CD8-positive, alpha-beta memory T cell (primary cell): Measurements from ENCODE around the gene EGLN1. TPM values are rescaled to one million over a fixed set of nuclear protein-coding genes. Genes with fewer than 3 reads are reported as not detected.

Experiments
- CTCF ChIA-PET: fragments of 350-600 bp; sonication (Branson Sonifier 250); formaldehyde crosslinking; loops from one replicate; lab custom pipeline; 2021; ENCODE audit warnings: antibody characterized with exemption; lab: Charles Lee
- POLR2A ChIA-PET: fragments of 350-600 bp; sonication (Branson Sonifier 250); formaldehyde crosslinking; loops from one replicate; lab custom pipeline; 2021; ENCODE audit warnings: antibody characterized with exemption; lab: Charles Lee
- DNase-seq, 5 donors: peaks; one replicate each; pipeline versions ENCODE4 v3.0.0 to v3.0.0-alpha.2; 2020 to 2022; ENCODE audit warnings: mixed read lengths in 1 of 5
- H3K27ac ChIP-seq: one replicate; pipeline ENCODE4 v1.7.0; 2013; ENCODE audit warnings: low read depth, mild to moderate bottlenecking, low read length, moderate library complexity
- H3K27me3 ChIP-seq: 2 replicates; pipeline ENCODE4 v1.7.0; 2013; ENCODE audit warnings: low read length, mild to moderate bottlenecking; ENCODE audit not compliant: insufficient read depth, poor library complexity, severe bottlenecking
- H3K36me3 ChIP-seq: 2 replicates; pipeline ENCODE4 v1.7.0; 2013; ENCODE audit warnings: mild to moderate bottlenecking, low read length, moderate library complexity; ENCODE audit not compliant: insufficient read depth
- H3K4me1 ChIP-seq: 2 replicates; pipeline ENCODE4 v1.7.0; 2013; ENCODE audit warnings: mild to moderate bottlenecking, low read length, moderate library complexity; ENCODE audit not compliant: insufficient read depth
- H3K4me3 ChIP-seq: 2 replicates; pipeline ENCODE4 v1.7.0; 2013; ENCODE audit warnings: mild to moderate bottlenecking, low read length
- H3K9me3 ChIP-seq: 2 replicates; pipeline ENCODE4 v1.7.0; 2013; ENCODE audit warnings: mild to moderate bottlenecking, low read length
- H3K27ac Mint-ChIP-seq, 8 donors: one replicate each; pipeline ENCODE4 v1.8.0; 2020 to 2021; ENCODE audit warnings: mixed read lengths in 8 of 8, mild to moderate bottlenecking in 6 of 8, inconsistent platforms in 3 of 8, moderate library complexity in 3 of 8
- H3K27me3 Mint-ChIP-seq, 2 donors: one replicate each; pipeline ENCODE4 v1.8.0; 2020 to 2021; ENCODE audit warnings: mixed read lengths in 2 of 2, mild to moderate bottlenecking in 1 of 2, moderate library complexity in 1 of 2
- H3K36me3 Mint-ChIP-seq, 3 donors: one replicate each; pipeline ENCODE4 v1.8.0; 2020 to 2021; ENCODE audit warnings: mixed read lengths in 3 of 3, inconsistent platforms in 1 of 3, mild to moderate bottlenecking in 1 of 3
- H3K4me1 Mint-ChIP-seq, 3 donors: one replicate each; pipeline ENCODE4 v1.8.0; 2020 to 2021; ENCODE audit warnings: mixed read lengths in 3 of 3, inconsistent platforms in 1 of 3, mild to moderate bottlenecking in 1 of 3
- H3K4me3 Mint-ChIP-seq, 7 donors: one replicate each; pipeline ENCODE4 v1.8.0; 2020 to 2021; ENCODE audit warnings: mixed read lengths in 7 of 7, mild to moderate bottlenecking in 6 of 7, moderate library complexity in 4 of 7, inconsistent platforms in 2 of 7
- H3K9me3 Mint-ChIP-seq, 5 donors: one replicate each; pipeline ENCODE4 v1.8.0; 2020 to 2022; ENCODE audit warnings: mixed read lengths in 5 of 5, mild to moderate bottlenecking in 3 of 5, moderate library complexity in 2 of 5, inconsistent platforms in 1 of 5
- polyA plus RNA-seq: library from polyadenylated mRNA; unstranded; fragments of 300-500 nt; fragmentation: Illumina TruSeq; gene quantifications from one replicate; pipeline ENCODE4 v1.2.3, GENCODE V29; 2021
- total RNA-seq, 2 experiments: library from RNA; stranded (reverse); gene quantifications; one replicate each; pipeline ENCODE4 v1.2.3, GENCODE V29; 2021

Gene EGLN1
- total and polyA plus RNA-seq, 3 experiments from 2014 or later = 21.0 to 30.9 (median 24.2) TPM

DNA sequence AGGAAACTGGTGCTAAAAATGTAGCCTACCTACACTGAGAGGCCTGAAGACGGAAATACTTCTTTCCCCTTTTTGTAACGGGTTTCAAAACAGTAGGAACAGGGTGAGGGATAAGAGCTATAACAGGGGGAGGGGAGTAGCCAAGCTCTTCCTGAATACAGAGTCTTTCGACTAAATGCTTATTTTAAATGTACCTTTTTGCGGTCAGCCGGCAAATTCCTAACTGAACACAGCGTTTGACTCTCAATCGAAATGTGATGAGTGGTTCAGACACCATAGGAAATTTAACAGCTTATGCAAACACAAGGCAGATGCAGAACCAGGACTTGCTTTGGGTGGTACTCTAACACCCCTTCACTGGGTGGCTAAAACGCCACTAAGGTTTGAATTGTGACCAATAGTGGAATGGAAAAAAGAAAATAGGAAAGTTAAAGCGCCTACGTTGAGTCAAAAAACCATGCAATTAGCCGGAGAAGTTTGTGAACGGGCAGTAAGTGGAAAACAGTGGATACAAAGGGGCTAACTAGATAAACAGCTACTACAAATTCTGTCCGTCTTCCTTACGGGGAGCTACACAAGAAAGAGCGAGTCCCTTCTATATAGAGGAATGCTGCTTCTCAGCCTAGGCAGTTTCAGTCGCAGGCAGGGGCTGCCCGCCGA is 1.7 kb downstream of the EGLN1 start:
- Mint-ChIP-seq H3K9me3 (no peaks in the 10 kb centered on the region), H3K27me3 (no peaks in the 10 kb centered on the region), H3K4me3 (peak overlapping the region; percentile 88 to 99 (median 98)), H3K36me3 (peaks cover 0 to 19% (median 4%) of the 10 kb centered on the region in 3 donors), H3K4me1 (peaks cover 51 to 62% (median 59%) of the 10 kb centered on the region in 3 donors), H3K27ac (peak overlapping the region; percentile 49 to 97 (median 90))
- Histone ChIP-seq H3K9me3 (no peaks in the 10 kb centered on the region), H3K36me3 (no peaks in the 10 kb centered on the region), H3K4me1 (peaks cover 40% of the 10 kb centered on the region), H3K27me3 (no peaks in the 10 kb centered on the region), H3K27ac (peak overlapping the region; percentile 64), H3K4me3 (peak overlapping the region; percentile 67)
- POLR2A ChIA-PET = interaction anchor here (1.0 to 3.1 kb wide), 5 partner anchors 17 to 1504 kb away, joined by 3 to 25 read pairs (median 9); partner anchors contain the start of genes EXOC8, SPRTN and TSNAX
- CTCF ChIA-PET = interaction anchor here (1.0 to 2.4 kb wide), 4 partner anchors 13 to 108 kb away, joined by 3 to 9 read pairs (median 6); partner anchors contain the start of genes EXOC8, SPRTN and TSNAX
- peak in 1 of 5 donors; percentile 2 for DNase-seq

DNA sequence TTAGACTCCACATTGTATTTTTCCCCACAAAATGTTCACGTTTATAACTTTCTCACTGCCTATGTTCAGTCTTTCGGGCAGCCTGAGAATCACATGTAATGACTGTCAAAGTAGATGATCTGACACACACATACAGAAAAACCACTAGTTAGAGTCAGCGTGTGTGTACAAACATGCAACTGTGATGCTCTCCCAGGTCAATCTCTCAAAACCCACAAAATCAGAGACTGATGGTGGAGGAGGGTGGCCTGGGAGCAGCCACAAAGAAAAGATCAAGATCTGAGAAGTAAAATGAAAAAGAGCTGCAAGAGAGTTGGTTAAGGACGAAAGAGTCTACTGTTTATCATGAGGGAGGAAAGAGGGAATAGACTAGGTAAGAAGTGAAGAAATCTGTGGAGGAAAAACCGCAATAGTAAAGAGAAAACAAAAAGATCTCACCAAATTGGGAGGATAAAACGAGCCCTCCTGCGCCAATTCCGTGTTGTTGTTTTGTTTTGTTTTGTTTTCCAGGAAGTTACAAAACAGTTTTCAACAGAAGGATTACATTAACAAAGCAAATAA is 2.3 kb downstream of the EGLN1 start:
- peak overlapping the region; percentile 5 to 93 (median 85) for H3K27ac Mint-ChIP-seq
- peaks cover 54 to 68% (median 64%) of the 10 kb centered on the region in 3 donors for H3K4me1 Mint-ChIP-seq
- Histone ChIP-seq H3K27ac (peak overlapping the region; percentile 64), H3K36me3 (no peaks in the 10 kb centered on the region), H3K9me3 (no peaks in the 10 kb centered on the region), H3K27me3 (no peaks in the 10 kb centered on the region), H3K4me1 (peaks cover 40% of the 10 kb centered on the region), H3K4me3 (peak overlapping the region; percentile 67)
- H3K36me3 Mint-ChIP-seq = peaks cover 0 to 21% (median 4%) of the 10 kb centered on the region in 3 donors
- CTCF ChIA-PET = interaction anchor here (2.1 to 2.4 kb wide), 2 partner anchors 57 to 108 kb away, joined by 6 to 9 read pairs; partner anchors contain the start of gene TSNAX
- no peak for DNase-seq
- H3K9me3 Mint-ChIP-seq = no peaks in the 10 kb centered on the region
- H3K4me3 Mint-ChIP-seq = peak overlapping the region; percentile 88 to 99 (median 98)
- POLR2A ChIA-PET = interaction anchor here (1.2 to 3.1 kb wide), 2 partner anchors 16 to 110 kb away, joined by 3 to 13 read pairs; no protein-coding TSS in a partner anchor
- no peaks in the 10 kb centered on the region for H3K27me3 Mint-ChIP-seq

DNA sequence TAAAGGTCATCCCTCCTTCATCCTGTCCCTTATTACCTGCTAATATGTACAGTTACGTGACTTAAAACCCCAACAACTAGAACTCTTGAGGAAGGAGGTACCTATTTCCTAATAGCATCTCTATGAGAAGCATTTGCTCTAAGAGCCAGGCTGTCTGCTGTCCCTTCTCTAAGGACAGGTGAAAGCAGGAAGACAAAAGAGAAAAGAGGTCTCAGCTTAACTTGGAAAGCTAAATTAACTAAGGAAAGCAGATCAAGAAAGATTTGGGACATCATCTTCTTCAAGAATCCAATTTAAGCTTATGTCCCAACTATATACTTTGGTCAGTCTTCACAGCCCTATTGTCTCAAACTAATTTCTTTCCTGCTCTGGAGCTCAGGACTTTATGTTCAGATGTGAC is 2.9 kb downstream of the EGLN1 start:
- Histone ChIP-seq H3K9me3 (no peaks in the 10 kb centered on the region), H3K27me3 (no peaks in the 10 kb centered on the region), H3K4me1 (peaks cover 44% of the 10 kb centered on the region), H3K36me3 (no peaks in the 10 kb centered on the region), H3K27ac (peak overlapping the region; percentile 64), H3K4me3 (peak overlapping the region; percentile 67)
- H3K36me3 Mint-ChIP-seq = peaks cover 0 to 24% (median 7%) of the 10 kb centered on the region in 3 donors
- ChIA-PET CTCF (no interaction called here), POLR2A (interaction anchor here (1.2 to 3.1 kb wide), 2 partner anchors 15 to 111 kb away, joined by 3 to 13 read pairs; no protein-coding TSS in a partner anchor)
- peak overlapping the region; percentile 88 to 99 (median 98) for H3K4me3 Mint-ChIP-seq
- DNase-seq = no peak
- peaks cover 58 to 74% (median 71%) of the 10 kb centered on the region in 3 donors for H3K4me1 Mint-ChIP-seq
- no peaks in the 10 kb centered on the region for H3K9me3 Mint-ChIP-seq
- H3K27ac Mint-ChIP-seq = no peak overlapping the region
- H3K27me3 Mint-ChIP-seq = no peaks in the 10 kb centered on the region

DNA sequence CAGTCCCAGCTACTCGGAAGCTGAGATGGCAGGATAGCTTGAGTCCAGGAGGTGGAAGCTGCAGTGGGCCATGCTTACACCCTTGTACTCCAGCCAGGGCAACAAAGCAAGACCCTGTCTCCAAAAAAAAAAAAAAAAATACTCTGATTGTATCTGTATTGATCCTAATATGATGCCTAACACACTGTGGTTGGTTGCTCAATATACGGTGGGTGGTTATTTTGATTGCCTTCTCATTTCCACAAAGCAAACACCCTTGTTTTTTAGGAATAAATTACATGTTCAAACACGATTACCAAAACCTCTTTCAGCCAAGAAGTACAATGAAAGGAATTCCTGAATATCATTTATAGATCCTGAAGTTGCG is 3.4 kb downstream of the EGLN1 start:
- Mint-ChIP-seq H3K9me3 (no peaks in the 10 kb centered on the region), H3K27ac (no peak overlapping the region), H3K4me1 (peaks cover 62 to 78% (median 75%) of the 10 kb centered on the region in 3 donors), H3K4me3 (peak overlapping the region; percentile 75 to 99 (median 91)), H3K27me3 (no peaks in the 10 kb centered on the region), H3K36me3 (peaks cover 0 to 28% (median 8%) of the 10 kb centered on the region in 3 donors)
- H3K4me1 ChIP-seq = peaks cover 48% of the 10 kb centered on the region
- H3K9me3 ChIP-seq = no peaks in the 10 kb centered on the region
- no peaks in the 10 kb centered on the region for H3K27me3 ChIP-seq
- H3K27ac ChIP-seq = no peak overlapping the region
- ChIA-PET CTCF (no interaction called here), POLR2A (interaction anchor here (0.6 kb wide), 1 partner anchor 8 kb away, joined by 3 read pairs; no protein-coding TSS in a partner anchor)
- H3K36me3 ChIP-seq = no peaks in the 10 kb centered on the region
- no peak for DNase-seq
- H3K4me3 ChIP-seq = peak overlapping the region; percentile 67

DNA sequence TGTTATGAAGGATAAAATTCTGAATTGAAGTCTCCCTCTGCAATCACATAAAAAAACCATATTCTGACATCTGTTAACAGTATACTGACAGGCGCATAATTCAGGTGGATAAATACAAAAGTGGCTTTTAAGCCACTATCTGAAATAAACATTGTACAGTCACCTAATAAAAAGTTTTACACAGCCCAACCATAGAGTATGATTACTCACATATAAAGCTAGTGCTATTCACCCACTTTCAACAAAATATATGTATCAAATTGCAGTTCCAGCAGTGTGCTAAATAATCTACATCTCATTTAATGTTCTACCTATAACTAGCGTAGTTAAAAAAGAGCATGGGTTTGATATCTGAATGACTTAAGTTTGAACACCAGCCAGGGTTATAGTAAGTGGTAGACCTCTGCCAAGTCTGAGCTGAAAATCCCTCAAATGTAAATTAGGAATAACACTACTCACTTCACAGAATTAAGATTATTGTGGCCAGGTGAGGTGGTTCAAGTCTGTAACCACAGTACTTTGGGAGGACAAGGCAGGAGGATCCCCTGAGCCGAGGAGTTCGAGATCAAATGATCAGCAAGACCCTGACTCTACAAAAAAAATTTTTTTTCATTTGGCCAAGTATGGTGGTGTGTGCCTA is 3.9 kb downstream of the EGLN1 start:
- Mint-ChIP-seq H3K27ac (peak overlapping the region in 1 of 8 donors; percentile 27), H3K4me3 (peak overlapping the region; percentile 75 to 99 (median 91)), H3K9me3 (no peaks in the 10 kb centered on the region), H3K27me3 (no peaks in the 10 kb centered on the region), H3K36me3 (peaks cover 3 to 33% (median 10%) of the 10 kb centered on the region in 3 donors), H3K4me1 (peaks cover 67 to 81% (median 80%) of the 10 kb centered on the region in 3 donors)
- H3K4me1 ChIP-seq = peaks cover 53% of the 10 kb centered on the region
- peak overlapping the region; percentile 67 for H3K4me3 ChIP-seq
- no peak for DNase-seq
- no peaks in the 10 kb centered on the region for H3K9me3 ChIP-seq
- CTCF ChIA-PET = no interaction called here
- H3K27me3 ChIP-seq = no peaks in the 10 kb centered on the region
- H3K36me3 ChIP-seq = no peaks in the 10 kb centered on the region
- no peak overlapping the region for H3K27ac ChIP-seq
- POLR2A ChIA-PET = interaction anchor here (0.6 to 1.5 kb wide), 2 partner anchors 8 to 80 kb away, joined by 3 read pairs; partner anchors contain the start of genes EXOC8 and SPRTN

DNA sequence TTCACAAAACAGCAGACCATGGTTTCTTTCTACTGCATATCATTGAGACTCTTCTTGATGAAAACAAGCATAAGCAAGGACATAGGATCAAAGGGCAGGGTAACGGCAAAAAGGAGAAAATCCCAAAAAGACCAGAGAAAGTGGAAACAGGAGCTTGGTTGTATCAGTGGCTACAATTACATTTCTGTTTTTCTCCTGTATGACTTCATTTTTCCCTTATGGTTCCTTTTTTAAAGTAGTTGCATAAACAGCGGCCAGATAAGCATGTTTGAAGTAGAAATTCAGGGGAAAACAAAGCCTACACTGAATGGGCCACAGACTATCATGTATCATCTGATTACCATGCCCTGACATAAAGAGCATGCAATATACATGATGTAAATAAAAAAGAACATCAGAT is 4.6 kb downstream of the EGLN1 start:
- H3K9me3 ChIP-seq = no peaks in the 10 kb centered on the region
- H3K9me3 Mint-ChIP-seq = no peaks in the 10 kb centered on the region
- no peaks in the 10 kb centered on the region for H3K36me3 ChIP-seq
- H3K27me3 ChIP-seq = no peaks in the 10 kb centered on the region
- peak overlapping the region in 1 of 8 donors; percentile 42 for H3K27ac Mint-ChIP-seq
- no peak overlapping the region for H3K27ac ChIP-seq
- H3K4me1 ChIP-seq = peaks cover 59% of the 10 kb centered on the region
- H3K4me3 ChIP-seq = peak overlapping the region; percentile 67
- peaks cover 4 to 37% (median 13%) of the 10 kb centered on the region in 3 donors for H3K36me3 Mint-ChIP-seq
- peak overlapping the region; percentile 50 to 99 (median 90) for H3K4me3 Mint-ChIP-seq
- no peaks in the 10 kb centered on the region for H3K27me3 Mint-ChIP-seq
- CTCF ChIA-PET = no interaction called here
- POLR2A ChIA-PET = interaction anchor here (0.6 to 1.5 kb wide), 2 partner anchors 80 to 93 kb away, joined by 3 read pairs; partner anchors contain the start of genes EXOC8 and SPRTN
- H3K4me1 Mint-ChIP-seq = peaks cover 66 to 81% (median 80%) of the 10 kb centered on the region in 3 donors
- no peak for DNase-seq

DNA sequence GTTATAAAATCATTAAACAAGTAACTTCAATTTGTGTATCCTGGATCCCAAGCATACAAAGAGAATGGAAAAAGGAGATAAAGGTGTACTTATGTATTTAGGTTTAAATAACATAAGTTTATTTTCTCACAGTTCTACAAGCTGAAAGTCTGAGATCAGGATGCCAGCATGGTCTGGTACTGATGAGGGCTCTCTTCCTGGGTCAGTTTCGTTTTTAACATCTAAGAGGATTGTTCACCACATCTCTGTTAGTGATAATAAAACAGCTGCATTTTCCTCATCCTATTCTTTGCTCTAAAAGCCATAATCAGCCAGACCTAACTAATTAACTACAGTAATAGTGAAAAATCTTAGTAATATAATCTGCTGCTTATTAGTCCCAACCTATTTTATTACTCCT is 5.2 kb downstream of the EGLN1 start:
- H3K27me3 Mint-ChIP-seq = no peaks in the 10 kb centered on the region
- Histone ChIP-seq H3K36me3 (no peaks in the 10 kb centered on the region), H3K4me1 (peaks cover 59% of the 10 kb centered on the region), H3K4me3 (no peak overlapping the region), H3K27me3 (no peaks in the 10 kb centered on the region), H3K9me3 (no peaks in the 10 kb centered on the region), H3K27ac (no peak overlapping the region)
- peaks cover 70 to 85% (median 85%) of the 10 kb centered on the region in 3 donors for H3K4me1 Mint-ChIP-seq
- peak overlapping the region in 1 of 8 donors; percentile 32 for H3K27ac Mint-ChIP-seq
- H3K4me3 Mint-ChIP-seq = peak overlapping the region; percentile 21 to 99 (median 63)
- H3K36me3 Mint-ChIP-seq = peaks cover 4 to 42% (median 16%) of the 10 kb centered on the region in 3 donors
- ChIA-PET CTCF (no interaction called here), POLR2A (interaction anchor here (0.6 to 1.5 kb wide), 2 partner anchors 79 to 94 kb away, joined by 3 read pairs; partner anchors contain the start of genes EXOC8 and SPRTN)
- no peak for DNase-seq
- no peaks in the 10 kb centered on the region for H3K9me3 Mint-ChIP-seq
